Erythroblast (primary cell): ENCODE results near the gene AS3MT.

ENCODE experiments used
- GATA1 ChIP-seq: IDR thresholded peaks from 2 replicates; pipeline ENCODE4 v1.6.1; 2011; ENCODE audit warnings: low read depth, mild to moderate bottlenecking, control low read depth, low read length, moderate library complexity
- POLR2A ChIP-seq: IDR thresholded peaks from 2 replicates; pipeline ENCODE4 v1.6.1; 2011; ENCODE audit warnings: mild to moderate bottlenecking, low read length

DNA sequence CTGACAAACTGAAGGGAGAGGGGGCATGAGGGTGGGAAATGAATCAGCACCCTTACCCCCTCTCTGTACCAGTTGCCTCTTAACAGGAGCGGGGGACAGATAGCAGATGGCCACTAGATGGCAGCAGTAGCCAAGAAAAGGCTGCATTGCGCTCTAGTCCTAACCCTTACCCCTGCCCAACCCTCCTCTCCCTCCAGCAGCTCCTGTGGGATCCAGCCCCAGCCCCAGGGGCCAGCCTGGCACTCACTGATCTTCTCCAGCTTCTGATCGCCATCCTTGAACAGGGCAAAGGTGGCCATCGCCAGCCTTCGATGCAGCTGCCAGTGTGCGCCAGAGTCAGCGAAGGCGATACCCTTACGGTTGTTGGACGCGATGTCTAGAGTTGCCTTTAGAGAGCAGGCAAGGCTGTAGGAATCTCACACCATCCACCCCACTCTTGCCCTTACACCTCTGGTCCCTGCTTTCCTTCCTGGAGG lies 34.2 kb upstream of the AS3MT start:
- no peak for TF ChIP-seq POLR2A
- TF ChIP-seq GATA1 = no peak
